GM19328 (cell line): ENCODE data around the gene CCL3.
"Not testable (repeated sequence)": the region's sequence is repeated elsewhere in the genome, so short reads cannot be mapped to it uniquely, and the experiment has no call there.

Source experiments
- ATAC-seq: cut with Tn5 transposase; IDR thresholded peaks from one replicate; pipeline ENCODE4 v1.9.1; 2021; ENCODE audit warnings: mild to moderate bottlenecking, moderate library complexity; ENCODE audit not compliant: unreplicated experiment

CCL3 gene

GRCh38 chr17:36089888-36090836 is at the start of gene CCL3:
TSS of gene CCL3 (minus strand) at chr17:36090143. CDS start at chr17:36090058, 85 bp downstream.
- peak; percentile 62 for ATAC-seq

- ATAC-seq = no peak
Measured at GRCh38 chr17:36136439-36136838, 46.5 kb upstream of the CCL3 start.

- ATAC-seq = no peak
Measured at GRCh38 chr17:36136036-36136435, 46.1 kb upstream of the CCL3 start.

GRCh38 chr17:36135465-36135864 is 45.5 kb upstream of the CCL3 start:
- no peak for ATAC-seq

- no peak for ATAC-seq
Measured at GRCh38 chr17:36133602-36134236, 43.8 kb upstream of the CCL3 start.

GRCh38 chr17:36132421-36132831 is 42.5 kb upstream of the CCL3 start:
- ATAC-seq = no peak

- ATAC-seq = no peak
Measured at GRCh38 chr17:36131931-36132330, 42.0 kb upstream of the CCL3 start.

GRCh38 chr17:36131421-36131820 is 41.5 kb upstream of the CCL3 start:
- ATAC-seq = no peak

- no peak for ATAC-seq
Measured at GRCh38 chr17:36130346-36130745, 40.4 kb upstream of the CCL3 start.

- no peak for ATAC-seq
Measured at GRCh38 chr17:36129616-36130015, 39.7 kb upstream of the CCL3 start.

- no peak for ATAC-seq
Measured at GRCh38 chr17:36128411-36128978, 38.6 kb upstream of the CCL3 start.

- ATAC-seq = no peak
Measured at GRCh38 chr17:36127911-36128310, 38.0 kb upstream of the CCL3 start.

GRCh38 chr17:36127199-36127893 is 37.4 kb upstream of the CCL3 start:
- ATAC-seq = no peak

GRCh38 chr17:36124879-36125824 is 35.2 kb upstream of the CCL3 start:
- ATAC-seq = no peak

GRCh38 chr17:36123431-36123830 is 33.5 kb upstream of the CCL3 start:
- ATAC-seq = no peak

- not testable (repeated sequence) for ATAC-seq
Measured at GRCh38 chr17:36121099-36121498, 31.2 kb upstream of the CCL3 start.

GRCh38 chr17:36120221-36120620 is 30.3 kb upstream of the CCL3 start:
- no peak for ATAC-seq

GRCh38 chr17:36118477-36119353 is 28.8 kb upstream of the CCL3 start:
- ATAC-seq = no peak
